A549 (cell line): Measurements from ENCODE around the gene CCNQ. TPM values are rescaled to one million over a fixed set of nuclear protein-coding genes. Genes with fewer than 3 reads are reported as not detected.
A peak's percentile ranks its signal among the peaks of the same experiment; 100 is the strongest.

Source experiments
- ATAC-seq, 2 experiments: fragments of 200-7000 bp in 1 of 2; fragments of >200 bp in 1 of 2; cut with Nextera tagmentation in 1 of 2; cut with Tn5 transposase in 1 of 2; 3 replicates each; pipeline versions ENCODE4 v1.8.0 to v1.9.1; 2018 to 2020; ENCODE audit warnings: mild to moderate bottlenecking in 1 of 2, moderate library complexity in 1 of 2
- CTCF ChIA-PET: fragments of 300-600 bp; sonication (Branson Sonifier 250); formaldehyde crosslinking; extraction: SDS; loops from one replicate; lab custom pipeline; 2021; ENCODE audit warnings: antibody characterized with exemption, inconsistent platforms; lab: Yijun Ruan, JAX
- POLR2A ChIA-PET: fragments of 350-600 bp; formaldehyde crosslinking; extraction: SDS; loops from one replicate; lab custom pipeline; 2021; ENCODE audit warnings: antibody characterized with exemption, inconsistent platforms; lab: Yijun Ruan, JAX
- DNase-seq, 2 experiments: peaks; one replicate each; pipeline versions ENCODE4 v3.0.0 to v3.0.0-alpha.2; 2011 to 2016; ENCODE audit warnings: low read depth in 1 of 2, low spot score in 1 of 2
- FAIRE-seq: peaks from 2 replicates; lab custom pipeline; 2011; peaks lifted over from hg19 to GRCh38; lab: Jason Lieb, UNC
- H3K27ac ChIP-seq, 2 experiments: fragments of >200 bp; sonication (Bioruptor Twin); formaldehyde crosslinking; 3 replicates each; pipeline ENCODE4 v1.5.1; 2016 to 2017
- H3K4me1 ChIP-seq: fragments of >200 bp; sonication (Bioruptor Twin); formaldehyde crosslinking; 3 replicates; pipeline ENCODE4 v1.6.1; 2016
- H3K4me2 ChIP-seq: fragments of >200 bp; sonication (Bioruptor Twin); formaldehyde crosslinking; 3 replicates; pipeline ENCODE4 v1.6.1; 2016
- H3K4me3 ChIP-seq: fragments of >200 bp; sonication (Bioruptor Twin); formaldehyde crosslinking; 3 replicates; pipeline ENCODE4 v1.5.1; 2016
- H3K9me3 ChIP-seq: fragments of >200 bp; sonication (Bioruptor Twin); formaldehyde crosslinking; 3 replicates; pipeline ENCODE4 v1.6.1; 2016
- BCL3 ChIP-seq: fragments of >200 bp; sonication (Bioruptor Twin); formaldehyde crosslinking; IDR thresholded peaks from 3 replicates; pipeline ENCODE4 v1.6.1; 2016
- CHD2 ChIP-seq: fragments of 150-350 bp; IDR thresholded peaks from 2 replicates; pipeline ENCODE4 v1.6.1; 2014; ENCODE audit warnings: low read length; ENCODE audit not compliant: partially characterized antibody
- CHD4 ChIP-seq: fragments of 200-600 bp; sonication (generic); IDR thresholded peaks from 2 replicates; pipeline ENCODE4 v1.6.1; 2016; ENCODE audit warnings: antibody characterized with exemption, mild to moderate bottlenecking, borderline replicate concordance
- E2F6 ChIP-seq: IDR thresholded peaks from 2 replicates; pipeline ENCODE4 v1.6.1; 2012; ENCODE audit warnings: low read depth, borderline replicate concordance
- ELK1 ChIP-seq: fragments of 150-350 bp; IDR thresholded peaks from 2 replicates; pipeline ENCODE4 v1.6.1; 2014; ENCODE audit warnings: low read depth, mild to moderate bottlenecking, low read length
- GATA3 ChIP-seq: IDR thresholded peaks from 2 replicates; pipeline ENCODE4 v1.6.1; 2012; ENCODE audit warnings: borderline replicate concordance
- HDAC2 ChIP-seq: fragments of 200-600 bp; sonication (generic); IDR thresholded peaks from 2 replicates; pipeline ENCODE4 v1.6.1; 2016
- HEYL ChIP-seq: fragments of 250-450 bp; sonication (Bioruptor Pico); IDR thresholded peaks from 2 replicates; pipeline ENCODE4 v1.8.0; 2021; ENCODE audit warnings: mild to moderate bottlenecking, moderate library complexity
- HOXB5 ChIP-seq: fragments of 250-450 bp; sonication (Bioruptor Pico); IDR thresholded peaks from 2 replicates; pipeline ENCODE4 v1.5.0; 2020; ENCODE audit warnings: mild to moderate bottlenecking, moderate library complexity
- JUN ChIP-seq, 2 experiments: fragments of >200 bp; sonication (Bioruptor Twin); formaldehyde crosslinking; IDR thresholded peaks; 2 replicates in 1 of 2; 3 replicates in 1 of 2; pipeline ENCODE4 v1.6.1; 2016 to 2017
- KDM1A ChIP-seq: fragments of 200-600 bp; sonication (generic); IDR thresholded peaks from 2 replicates; pipeline ENCODE4 v1.6.1; 2016; ENCODE audit warnings: low read depth, mild to moderate bottlenecking
- NR3C1 ChIP-seq: fragments of >200 bp; sonication (Bioruptor Twin); formaldehyde crosslinking; IDR thresholded peaks from 3 replicates; pipeline ENCODE4 v1.6.1; 2017
- PBX3 ChIP-seq: IDR thresholded peaks from 2 replicates; pipeline ENCODE4 v1.6.1; 2012
- PHF8 ChIP-seq: fragments of 200-600 bp; sonication (generic); IDR thresholded peaks from 2 replicates; pipeline ENCODE4 v1.6.1; 2016; ENCODE audit warnings: low read depth, mild to moderate bottlenecking, antibody characterized with exemption, moderate library complexity, borderline replicate concordance
- RARB ChIP-seq: fragments of 250-450 bp; sonication (Bioruptor Pico); IDR thresholded peaks from 2 replicates; pipeline ENCODE4 v1.8.0; 2021; ENCODE audit warnings: mild to moderate bottlenecking, moderate library complexity
- REST ChIP-seq: fragments of 200-600 bp; sonication (generic); IDR thresholded peaks from 2 replicates; pipeline ENCODE4 v1.6.1; 2016; ENCODE audit warnings: antibody characterized with exemption, mild to moderate bottlenecking, moderate library complexity
- RFX5 ChIP-seq: fragments of 450-650 bp; IDR thresholded peaks from 2 replicates; pipeline ENCODE4 v1.7.1; 2014; ENCODE audit warnings: antibody characterized with exemption, mild to moderate bottlenecking, moderate library complexity
- TFCP2L1 ChIP-seq: fragments of 250-450 bp; sonication (Bioruptor Pico); IDR thresholded peaks from 2 replicates; pipeline ENCODE4 v1.5.0; 2021; ENCODE audit warnings: mild to moderate bottlenecking
- TP53 ChIP-seq: fragments of 250-450 bp; sonication (Bioruptor Pico); IDR thresholded peaks from 2 replicates; pipeline ENCODE4 v1.5.0; 2021; ENCODE audit warnings: mild to moderate bottlenecking, moderate library complexity
- ZC3H11A ChIP-seq: fragments of 450-650 bp; IDR thresholded peaks from 2 replicates; pipeline ENCODE4 v1.6.1; 2014; ENCODE audit warnings: antibody characterized with exemption, mild to moderate bottlenecking
- WGBS: methylation state at CpG from one replicate; pipeline ENCODE4 v1.1.6; 2017; ENCODE audit errors: missing lambda C conversion rate; 5-methylcytosine and 5-hydroxymethylcytosine counted together
- polyA plus RNA-seq, 4 experiments: library from polyadenylated mRNA; depleted of rRNA in 3 of 4; stranded (reverse); fragments of >200 nt; fragmentation: RNase III in 1 of 4; extraction: RNeasy Plus Mini Kit Qiagen cat#74134 plus additional on column Dnase treatment in 1 of 4; gene quantifications; 2 replicates in 3 of 4; 3 replicates in 1 of 4; pipeline ENCODE4 v1.2.3, GENCODE V29; 2011 to 2017

CCNQ gene
- polyA plus RNA-seq, 2 of the 4 experiments (the other 2 are of a cell fraction), result 25.6 to 32.0 TPM

GRCh38 chrX:153642051-153642654 is 43.2 kb upstream of the CCNQ start:
- no peaks in the 10 kb centered on the region for H3K9me3 ChIP-seq
- ChIA-PET POLR2A (no interaction called here), CTCF (interaction anchor here (0.5 to 5.3 kb wide), 6 partner anchors 12 to 103 kb away, joined by 3 to 58 read pairs (median 5); no protein-coding TSS in a partner anchor)
- peak overlapping the region; percentile 96 for H3K4me2 ChIP-seq
- H3K4me1 ChIP-seq, result peaks cover 31% of the 10 kb centered on the region; the same call in 2 of the 3 replicates
- peak overlapping the region; percentile 59 for H3K4me3 ChIP-seq
- WGBS, result no CpG with 5 or more reads among the region's 62 CpGs
- FAIRE-seq (no peak), DNase-seq (no peak), ATAC-seq (peak in 1 of 2 experiments; percentile 15; a peak in 2 of 6 replicates)
- H3K27ac ChIP-seq, result peak overlapping the region in 1 of 2 experiments; percentile 45; a peak in 3 of 6 replicates
- TF ChIP-seq TP53 (no peak), ZC3H11A (no peak), JUN (IDR thresholded peaks at IDR 0.05) (no peak), REST (no peak), E2F6 (no peak), HOXB5 (CRISPR knock-in tag) (no peak), ELK1 (no peak), BCL3 (no peak), HEYL (CRISPR knock-in tag) (no peak), PHF8 (no peak), RFX5 (no peak), RARB (CRISPR knock-in tag) (no peak), HDAC2 (no peak), CHD2 (no peak), TFCP2L1 (CRISPR knock-in tag) (no peak), NR3C1 (no peak), PBX3 (no peak), KDM1A (no peak), GATA3 (no peak), CHD4 (no peak)
